IPS DF 19.7 (cell line): ENCODE results near the gene OVOL1.
"Not testable (repeated sequence)": the region's sequence is repeated elsewhere in the genome, so short reads cannot be mapped to it uniquely, and the experiment has no call there.

Source experiments
- DNase-seq: peaks from one replicate; pipeline ENCODE4 v3.0.0-alpha.2; 2013; ENCODE audit warnings: low read depth, low spot score

Gene OVOL1

DNA sequence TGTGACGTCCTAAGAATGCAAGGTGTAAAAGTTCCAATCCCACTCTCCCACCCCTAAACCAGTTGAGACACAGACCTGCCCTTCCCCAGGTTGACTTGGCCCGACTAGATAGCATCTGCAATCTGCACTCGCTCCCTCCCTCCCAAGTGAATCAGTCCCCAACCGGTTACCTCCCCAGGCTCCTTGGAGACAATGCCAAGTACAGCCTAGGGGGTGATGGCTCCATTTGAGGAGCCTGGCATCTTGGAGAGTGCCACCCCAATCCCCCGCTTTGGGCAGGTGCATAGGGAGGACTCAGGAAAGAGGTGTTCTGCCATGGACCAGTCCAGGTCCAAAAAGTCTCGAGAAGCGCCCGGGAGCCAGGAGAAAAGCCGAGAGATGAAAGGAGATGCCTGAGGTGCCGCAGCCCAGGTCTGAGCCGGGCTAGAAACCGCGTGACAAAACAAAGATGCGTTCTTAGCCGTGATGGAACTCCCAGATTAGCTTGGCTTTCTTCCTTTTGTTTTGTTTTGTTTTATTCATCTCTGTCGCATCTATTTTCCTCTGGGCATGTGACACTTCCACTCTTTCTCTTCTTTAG is 28.2 kb downstream of the OVOL1 start:
- DNase-seq, result no peak

DNA sequence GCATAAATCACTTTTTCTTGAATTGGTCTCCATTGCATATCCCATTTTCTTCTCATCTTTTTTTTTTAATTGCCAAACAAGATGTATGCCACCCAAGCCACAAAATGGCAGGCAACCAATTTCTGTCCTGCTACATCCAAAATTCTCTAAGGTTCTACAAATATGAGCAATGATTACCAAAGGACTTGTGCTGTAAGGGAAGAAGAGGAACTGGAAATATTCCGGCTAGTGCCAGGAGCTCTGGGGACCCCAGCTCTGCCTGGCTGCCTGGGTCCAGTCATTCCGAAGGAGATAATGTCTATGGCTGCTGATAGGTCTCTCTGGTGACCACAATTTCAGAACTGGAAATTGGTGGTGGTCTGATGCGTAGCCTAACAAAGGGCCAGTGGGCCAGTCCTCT is 29.8 kb downstream of the OVOL1 start:
- no peak for DNase-seq

DNA sequence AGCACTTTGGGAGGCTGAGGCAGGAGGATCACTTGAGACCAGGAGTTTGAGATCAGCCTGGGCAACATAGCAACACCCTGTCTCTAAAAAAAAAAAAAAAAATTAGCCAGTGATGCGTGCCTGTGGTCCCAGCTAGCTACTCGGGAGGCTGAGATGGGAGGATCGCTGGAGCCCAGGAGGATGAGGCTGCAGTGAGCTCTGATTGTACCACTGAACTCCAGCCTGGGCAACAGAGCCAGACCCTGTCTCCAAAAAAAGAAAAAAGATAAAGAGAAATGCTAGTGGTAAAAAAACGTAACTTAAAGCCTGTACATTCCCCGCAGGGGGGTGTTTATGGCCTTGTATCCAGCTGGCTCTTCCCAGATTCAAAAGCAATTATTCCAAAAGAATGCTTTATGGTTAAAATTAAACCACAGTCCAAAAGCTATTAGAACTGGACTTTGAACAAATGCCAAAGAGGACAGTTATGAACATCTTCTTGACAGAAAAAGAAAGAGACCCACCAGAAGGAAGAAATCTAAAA is 30.5 kb downstream of the OVOL1 start:
- DNase-seq, result no peak

- no peak for DNase-seq
Measured at GRCh38 chr11:65817835-65818680, 31.2 kb downstream of the OVOL1 start.

DNA sequence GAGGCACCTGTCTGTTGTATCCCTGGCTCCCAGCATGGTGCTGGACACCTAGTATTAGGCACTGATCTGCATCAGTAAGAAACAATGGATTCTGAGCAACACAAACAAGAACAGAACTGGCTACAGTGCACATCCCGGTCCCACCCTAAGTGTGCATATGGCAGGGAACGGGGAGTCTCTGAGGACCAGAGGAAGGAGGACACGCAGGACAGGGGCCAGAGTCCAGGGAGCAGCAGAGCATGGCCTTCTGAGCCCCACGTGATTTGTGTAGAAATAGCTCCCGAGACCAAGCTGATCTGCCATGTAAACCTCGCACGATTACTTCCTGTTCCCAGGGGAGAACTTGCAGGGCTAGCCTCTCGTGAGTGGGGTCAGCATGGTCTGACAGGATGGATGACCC is 34.2 kb downstream of the OVOL1 start:
- DNase-seq, result no peak

DNA sequence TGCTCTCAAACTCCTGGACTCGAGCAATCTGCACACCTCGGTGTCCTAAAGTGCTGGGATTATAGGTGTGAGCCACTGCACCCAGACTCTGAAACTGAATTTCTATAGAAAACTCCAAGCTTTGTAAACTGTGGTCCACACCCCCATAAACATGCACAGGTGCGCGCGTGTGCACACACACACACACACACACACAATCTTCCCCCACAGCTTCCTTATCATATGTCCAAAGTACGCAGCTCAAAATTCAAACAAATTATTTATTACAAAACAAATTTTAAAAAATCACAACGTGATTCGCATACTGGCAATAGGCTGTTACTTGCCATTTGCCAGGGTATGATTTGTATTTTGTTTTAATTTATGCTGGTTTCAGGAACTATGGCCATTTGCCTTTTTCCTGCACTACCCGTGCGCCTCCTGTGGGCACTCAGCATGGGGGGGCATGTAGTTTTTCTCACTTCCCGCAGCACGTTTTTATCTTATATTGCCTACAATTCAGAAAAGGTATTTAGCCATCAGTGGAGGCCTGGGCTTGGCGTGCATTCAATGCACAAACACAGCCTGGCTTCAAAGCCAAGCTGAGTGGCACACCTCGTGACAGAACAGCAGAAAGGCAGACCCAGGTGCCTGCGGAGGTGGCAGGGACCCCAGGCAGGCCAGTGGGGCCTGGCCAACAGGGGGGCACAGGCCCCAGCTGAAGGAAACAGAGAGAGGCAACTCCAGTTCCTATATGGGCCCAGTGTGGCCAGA is 36.1 kb downstream of the OVOL1 start:
- DNase-seq, result no peak

DNA sequence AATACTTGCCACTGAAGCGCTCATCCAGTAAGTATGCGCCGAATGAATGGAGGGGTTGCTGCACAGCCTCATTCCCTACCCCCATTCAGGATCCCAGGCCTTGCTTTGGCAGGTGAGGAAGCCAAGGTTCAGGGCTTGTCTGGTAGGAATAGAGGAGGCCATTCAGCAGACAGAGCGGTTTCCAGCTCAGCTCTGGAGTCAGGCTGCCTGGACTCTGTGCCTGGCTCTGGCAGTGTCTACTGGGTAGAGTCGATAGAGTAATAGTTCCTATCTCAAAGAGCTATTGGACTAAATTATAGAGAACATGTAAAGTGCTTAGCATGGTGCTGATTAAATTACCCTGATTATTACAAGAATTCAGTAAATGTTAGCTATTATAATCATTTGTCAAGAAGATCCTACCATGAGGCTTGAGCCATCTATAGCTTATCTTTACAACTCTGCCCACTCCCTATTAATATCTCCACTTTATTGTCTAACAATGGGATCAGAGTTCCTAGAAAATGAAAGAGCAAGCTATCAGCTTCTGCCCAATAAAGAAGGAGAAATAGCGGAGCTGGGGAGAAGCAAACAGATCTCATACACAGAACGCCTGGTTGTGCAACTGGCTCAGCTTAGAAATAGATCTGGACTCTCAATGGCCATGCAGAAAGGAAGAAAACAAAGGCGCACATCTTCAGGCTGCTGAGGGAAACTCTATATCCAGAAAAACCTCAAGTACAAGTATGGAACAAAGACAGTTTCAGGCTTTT is 40.3 kb downstream of the OVOL1 start:
- DNase-seq, result no peak

DNA sequence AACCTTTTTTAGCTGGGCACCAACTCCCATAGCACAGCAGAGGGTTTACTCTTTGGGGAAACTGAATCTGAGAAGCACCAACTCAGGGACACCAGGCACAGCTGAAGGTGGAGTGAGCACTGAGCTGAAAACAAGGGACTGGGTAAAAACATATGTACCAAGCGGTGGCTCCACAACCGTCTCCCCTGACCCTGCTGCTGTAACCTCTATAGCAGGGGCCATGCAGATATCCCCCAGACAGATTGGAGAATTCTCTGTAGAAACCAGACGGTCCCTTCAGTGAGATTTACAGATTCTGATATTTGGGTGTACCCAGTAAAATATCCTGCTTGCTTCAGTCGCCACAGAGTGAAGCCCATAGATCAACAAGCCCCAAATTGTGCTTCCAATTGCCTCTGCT is 42.6 kb downstream of the OVOL1 start:
- DNase-seq, result no peak

DNA sequence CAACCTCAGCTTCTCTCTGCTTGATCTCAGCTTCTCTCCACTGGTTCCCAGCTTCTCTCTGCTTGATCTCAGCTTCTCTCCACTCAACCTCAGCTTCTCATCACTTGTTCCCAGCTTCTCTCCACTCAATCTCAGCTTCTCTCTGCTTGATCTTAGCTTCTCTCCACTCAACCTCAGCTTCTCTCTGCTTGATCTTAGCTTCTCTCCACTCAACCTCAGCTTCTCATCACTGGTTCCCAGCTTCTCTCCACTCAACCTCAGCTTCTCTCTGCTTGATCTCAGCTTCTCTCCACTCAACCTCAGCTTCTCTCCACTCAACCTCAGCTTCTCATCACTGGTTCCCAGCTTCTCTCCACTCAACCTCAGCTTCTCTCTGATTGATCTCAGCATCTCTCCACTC is 45.4 kb downstream of the OVOL1 start:
- DNase-seq, result not testable (repeated sequence)

GRCh38 chr11:65833297-65834030 is 46.6 kb downstream of the OVOL1 start, which contains the start of gene SNX32:
Gene SNX32 (plus strand): TSS chr11:65833963. CDS start chr11:65834066, 103 bp downstream.
- peak; percentile 76 for DNase-seq

DNA sequence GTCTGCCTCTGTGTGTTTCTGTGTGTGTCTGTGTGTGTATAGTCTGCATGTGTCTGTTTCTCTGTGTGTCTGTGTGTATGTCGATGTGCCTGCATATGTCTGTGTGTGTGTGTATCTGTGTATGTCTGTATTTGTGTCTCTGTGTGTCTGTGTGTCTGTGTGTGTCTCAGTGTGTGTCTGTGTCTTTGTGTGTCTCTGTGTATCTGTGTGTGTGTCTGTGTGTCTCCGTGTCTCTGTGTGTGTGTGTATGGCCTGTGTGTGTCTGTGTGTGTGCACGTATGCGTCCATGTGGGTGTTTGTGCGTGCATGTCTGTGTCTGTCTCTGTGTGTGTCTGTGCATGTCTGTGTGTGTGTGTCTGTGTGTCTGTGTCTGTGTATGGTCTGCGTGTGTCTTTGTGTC is 47.3 kb downstream of the OVOL1 start:
- no peak for DNase-seq

DNA sequence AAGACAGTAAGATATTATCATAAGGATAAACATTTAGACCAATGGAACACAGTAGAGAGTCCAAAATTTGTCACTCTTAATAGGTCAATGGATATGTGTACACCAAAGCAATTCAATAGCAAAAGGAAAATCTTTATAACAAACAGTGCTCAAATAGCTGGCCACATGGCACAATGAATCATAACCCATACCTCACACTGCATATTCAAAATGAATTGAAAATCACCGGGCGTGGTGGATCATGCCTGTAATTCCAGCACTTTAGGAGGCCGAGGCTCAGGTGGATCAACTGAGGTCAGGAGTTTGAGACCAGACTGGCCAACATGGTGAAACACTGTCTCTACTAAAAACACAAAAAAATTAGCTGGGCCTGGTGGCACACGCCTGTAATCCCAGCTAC is 55.3 kb downstream of the OVOL1 start:
- DNase-seq, result no peak

- no peak for DNase-seq
Measured at GRCh38 chr11:65843811-65844210, 56.9 kb downstream of the OVOL1 start.

GRCh38 chr11:65844231-65844872 is 57.5 kb downstream of the OVOL1 start:
- DNase-seq, result no peak
